NCI-H524 (cell line): Measurements from ENCODE around the gene SDS.
A peak's percentile ranks its signal among the peaks of the same experiment; 100 is the strongest.

Source experiments
- DNase-seq, 2 experiments: peaks; one replicate each; lab custom pipeline; 2025; lab: John Stamatoyannopoulos, UW

Gene SDS

DNA sequence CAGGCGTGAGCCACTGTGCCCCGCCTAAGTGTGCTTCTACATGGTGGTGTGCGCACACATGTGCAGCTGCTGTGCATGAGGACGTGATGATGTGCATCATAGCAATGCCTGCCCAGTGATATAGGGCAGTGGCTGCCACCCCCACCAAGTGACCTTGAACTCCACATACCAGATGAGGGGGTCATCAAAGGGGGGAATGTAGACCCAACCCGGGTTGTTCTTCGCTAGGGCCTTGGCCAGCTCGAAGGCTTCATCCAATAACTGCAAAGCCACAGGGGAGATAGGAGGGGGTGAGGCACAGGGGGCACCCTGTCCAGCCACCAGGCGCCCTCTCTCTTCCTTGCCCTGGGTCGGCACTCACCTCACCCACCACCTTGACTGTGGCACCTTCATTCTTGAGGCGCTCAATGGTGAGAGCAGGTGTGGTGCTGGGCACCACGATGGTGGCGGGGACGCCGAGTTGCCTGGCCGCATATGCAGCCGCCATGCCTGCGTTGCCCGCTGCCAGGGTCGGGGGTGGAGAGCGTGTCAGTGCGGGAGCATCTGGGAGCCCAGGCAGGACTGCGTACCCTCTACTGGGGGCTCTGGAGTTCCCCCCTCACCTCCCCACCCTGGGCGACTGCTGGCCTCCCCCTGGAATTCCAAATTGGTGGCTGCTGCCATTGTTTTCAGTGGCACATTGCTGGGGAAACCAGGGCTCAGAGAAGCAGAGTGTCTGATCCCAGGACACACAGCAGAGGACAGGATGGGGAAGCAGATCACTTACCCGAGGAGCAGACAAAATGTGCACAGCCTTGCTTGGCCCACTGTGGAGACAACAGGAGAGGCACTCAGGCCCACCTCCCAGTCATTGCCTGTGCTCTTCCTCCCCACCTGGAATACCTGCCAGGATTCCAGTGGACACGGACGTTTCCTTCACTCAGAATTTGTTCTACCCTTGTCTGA is 5.1 kb downstream of the SDS start:
- DNase-seq: no peak

GRCh38 chr12:113397497-113398197 is 6.0 kb downstream of the SDS start:
- DNase-seq: peak in 1 of 2 experiments; percentile 50

DNA sequence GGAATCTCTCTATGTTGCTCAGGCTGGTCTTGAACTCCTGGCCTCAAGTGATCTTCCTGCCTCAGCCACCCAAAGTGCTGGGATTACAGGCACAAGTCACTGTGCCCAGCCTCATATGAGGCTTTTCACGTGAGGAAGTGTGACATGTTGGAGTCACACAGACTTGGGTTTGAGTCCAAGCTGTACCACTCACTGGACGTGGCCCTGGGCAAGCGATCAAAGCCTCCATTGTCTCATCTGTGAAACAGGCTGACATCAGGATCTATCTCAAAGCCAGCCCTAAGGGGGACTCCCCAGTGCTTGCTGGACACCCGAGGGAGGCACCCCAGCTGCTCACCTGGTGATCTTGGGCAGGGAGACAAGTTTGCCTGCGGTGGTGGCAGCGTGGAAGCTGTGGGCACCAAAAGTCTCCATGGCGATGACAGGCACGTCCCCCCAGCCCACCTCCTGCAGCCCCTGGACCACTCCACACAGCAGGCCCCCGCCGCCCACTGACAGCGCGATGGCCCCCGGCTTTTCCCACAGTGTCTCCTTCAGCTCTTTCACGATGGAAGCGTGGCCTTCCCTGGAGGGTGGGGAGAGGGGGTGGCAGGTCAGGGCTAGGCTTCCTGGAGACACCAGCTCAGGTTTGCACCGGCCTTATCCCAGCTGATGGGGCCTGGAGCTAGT is 6.7 kb downstream of the SDS start:
- no peak for DNase-seq

- DNase-seq: no peak
Observed at GRCh38 chr12:113396200-113396599, 7.5 kb downstream of the SDS start.

GRCh38 chr12:113395119-113395518 is 8.6 kb downstream of the SDS start:
- no peak for DNase-seq

GRCh38 chr12:113393749-113394148 is 9.9 kb downstream of the SDS start:
- DNase-seq: no peak

GRCh38 chr12:113392988-113393579 is 10.6 kb downstream of the SDS start:
- no peak for DNase-seq

DNA sequence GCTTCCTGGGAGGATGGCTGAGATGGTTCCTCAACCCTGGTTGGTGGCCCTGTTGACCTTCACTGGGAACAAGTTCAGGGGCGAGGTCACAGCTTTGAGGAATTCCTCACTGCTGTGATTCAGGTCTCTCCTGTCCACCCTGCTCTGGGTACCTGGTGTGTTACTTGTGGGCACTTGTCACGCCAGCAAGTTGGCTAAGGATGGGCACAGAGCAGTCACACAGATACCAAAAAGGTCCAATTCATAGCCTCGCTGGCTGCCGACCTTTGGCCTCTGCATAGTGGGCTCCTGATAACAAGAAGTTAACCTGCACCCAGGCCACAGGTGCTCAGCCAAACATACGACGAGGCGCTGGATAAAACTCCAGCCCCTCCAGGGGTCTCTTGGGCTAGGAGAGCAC is 11.2 kb downstream of the SDS start:
- no peak for DNase-seq

GRCh38 chr12:113391650-113392337 is 11.9 kb downstream of the SDS start:
- no peak for DNase-seq

DNA sequence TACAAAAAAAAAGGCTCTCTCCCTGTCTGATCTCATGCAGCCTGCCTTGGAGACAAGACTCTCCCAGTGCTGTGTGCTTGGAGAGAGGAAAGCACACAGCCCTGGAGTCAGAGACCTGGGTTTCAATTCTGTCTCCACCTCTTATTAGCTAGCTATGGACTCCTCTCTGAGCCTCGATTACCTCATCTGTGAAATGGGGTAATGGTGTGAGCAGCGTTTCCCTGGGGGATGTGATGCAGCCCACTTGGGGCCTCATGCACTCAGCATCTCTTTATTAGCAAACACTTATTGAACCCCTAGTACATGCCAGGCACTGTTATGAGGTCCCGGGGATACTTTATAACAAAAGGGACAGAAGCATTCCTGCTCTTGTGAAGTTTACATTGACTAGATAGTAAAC is 12.5 kb downstream of the SDS start:
- DNase-seq: no peak

GRCh38 chr12:113390064-113391043 is 13.3 kb downstream of the SDS start:
- DNase-seq: no peak

DNA sequence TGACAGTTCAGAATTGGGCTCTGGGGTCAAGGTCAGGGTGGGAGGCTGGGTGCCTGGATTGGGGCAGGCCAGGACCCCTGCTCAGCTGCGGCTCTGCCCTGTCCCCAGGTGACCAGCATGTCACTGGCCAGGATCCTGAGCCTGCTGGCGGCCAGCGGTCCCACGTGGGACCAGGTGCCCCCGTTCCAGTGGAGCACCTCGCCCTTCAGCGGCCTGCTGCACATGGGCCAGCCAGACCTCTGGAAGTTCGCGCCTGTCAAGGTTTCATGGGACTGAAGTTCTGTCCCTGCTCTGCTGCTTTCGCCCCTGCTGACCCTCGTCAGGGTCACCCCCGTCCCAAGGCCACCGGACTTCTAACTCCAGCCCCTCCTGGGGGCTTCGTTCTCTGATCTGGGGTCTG is 15.3 kb downstream of the SDS start:
- DNase-seq: no peak

DNA sequence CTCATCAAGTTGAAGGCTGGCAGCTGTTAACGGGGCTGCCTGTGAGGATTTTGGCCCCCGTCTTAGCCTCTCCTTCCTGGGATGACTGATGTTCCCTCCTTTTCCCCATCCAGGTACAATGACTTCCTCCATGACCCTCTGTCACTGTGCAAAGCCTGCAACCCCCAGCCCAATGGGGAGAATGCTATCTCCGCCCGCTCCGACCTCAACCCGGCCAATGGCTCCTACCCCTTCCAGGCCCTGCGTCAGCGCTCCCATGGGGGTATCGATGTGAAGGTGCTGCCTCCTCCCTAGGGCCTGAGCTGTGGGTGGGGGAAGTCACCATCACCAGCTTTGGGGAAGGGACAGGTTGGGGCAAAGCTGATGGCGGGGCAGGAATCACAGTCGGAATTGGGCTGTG is 16.1 kb downstream of the SDS start:
- no peak for DNase-seq

DNA sequence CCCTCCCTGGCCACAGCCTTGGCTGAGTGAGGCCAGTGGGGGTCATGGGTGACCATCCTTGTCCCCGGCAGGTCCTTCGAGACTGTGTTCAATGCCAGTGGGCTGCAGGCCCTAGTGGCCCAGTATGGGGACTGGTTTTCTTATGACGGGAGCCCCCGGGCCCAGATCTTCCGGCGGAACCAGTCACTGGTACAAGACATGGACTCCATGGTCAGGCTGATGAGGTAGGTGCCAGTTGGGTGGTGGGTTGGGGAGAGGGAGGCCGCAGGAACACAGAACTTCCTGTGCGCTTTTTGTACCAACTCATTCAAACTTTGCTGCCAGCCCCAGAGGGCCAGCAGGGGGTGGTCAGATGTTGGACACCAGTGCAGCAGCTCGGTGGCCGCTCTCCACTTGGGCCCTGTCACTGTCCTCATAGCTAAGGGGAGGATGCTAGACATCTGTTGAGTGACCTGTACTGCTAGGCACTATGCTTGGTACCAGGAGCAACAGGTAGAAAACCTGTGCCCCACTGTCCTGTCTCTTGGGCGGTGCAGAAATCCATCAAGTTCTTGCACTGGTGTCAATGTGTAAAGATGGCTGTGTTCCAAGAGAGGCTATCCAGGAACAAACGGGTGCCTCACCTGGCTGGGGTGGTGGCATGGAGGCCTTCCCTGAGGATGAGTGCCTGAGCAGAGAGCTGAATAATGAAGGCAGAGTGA is 16.7 kb downstream of the SDS start:
- no peak for DNase-seq

DNA sequence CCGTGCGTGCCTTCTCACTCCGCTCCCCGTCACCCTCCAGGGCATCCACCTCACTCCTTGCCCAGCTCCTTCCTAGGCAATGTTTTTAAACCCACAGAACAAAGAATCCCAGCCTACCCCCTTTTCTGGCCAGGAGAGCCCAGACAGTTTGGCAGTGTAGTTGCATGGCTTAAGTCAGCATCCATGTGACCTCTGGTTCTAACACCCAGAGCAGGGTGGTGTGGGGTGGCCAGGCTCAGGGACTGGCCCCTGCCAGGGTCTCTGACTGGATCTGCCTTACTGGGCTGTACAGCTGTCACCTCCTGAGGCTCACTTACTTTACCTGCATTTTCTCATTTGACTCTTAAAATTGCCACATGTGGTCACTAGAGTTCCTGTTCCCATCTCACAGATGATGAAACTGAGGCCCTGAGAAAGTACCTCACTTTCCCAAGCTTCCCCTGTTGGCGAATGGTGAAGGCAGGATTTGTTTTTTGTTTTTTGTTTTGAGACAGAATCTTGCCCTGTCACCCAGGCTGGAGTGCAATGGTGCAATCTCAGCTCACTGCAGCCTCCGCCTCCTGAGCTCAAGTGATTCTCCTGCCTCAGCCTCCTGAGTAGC is 18.3 kb downstream of the SDS start:
- no peak for DNase-seq

- DNase-seq: no peak
Observed at GRCh38 chr12:113384778-113385177, 18.9 kb downstream of the SDS start.

GRCh38 chr12:113382206-113382605 is 21.5 kb downstream of the SDS start:
- no peak for DNase-seq

DNA sequence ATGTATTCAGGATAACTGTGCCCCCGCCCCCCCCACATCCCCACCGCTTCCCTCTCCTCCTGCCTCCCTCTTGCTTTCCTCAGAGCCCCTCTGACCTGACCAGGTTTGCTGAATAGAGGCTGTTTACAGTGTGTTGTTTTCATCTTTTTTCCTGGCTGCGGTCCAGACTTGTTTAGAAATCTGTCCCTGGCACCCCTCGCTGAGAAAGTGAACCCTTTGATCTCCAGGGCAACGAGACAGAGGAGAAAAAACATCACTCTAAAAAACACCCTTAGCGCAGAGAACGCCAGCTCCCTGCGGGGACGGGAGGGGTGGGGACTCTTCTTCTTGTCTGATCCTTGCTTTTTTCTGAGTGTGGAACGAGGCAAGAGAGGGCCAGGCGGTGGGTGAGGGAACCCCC is 22.5 kb downstream of the SDS start:
- DNase-seq: no peak

GRCh38 chr12:113378291-113378690 is 25.4 kb downstream of the SDS start:
- no peak for DNase-seq
